Effector CD4-positive, alpha-beta T cell (primary cell): Measurements from ENCODE around the gene INCA1.

ENCODE experiments used
- DNase-seq: peaks from one replicate; pipeline ENCODE4 v3.0.0-alpha.2; 2020

The INCA1 gene

GRCh38 chr17:4947411-4948165, 49.7 kb downstream of the INCA1 start:
- DNase-seq: peak; percentile 53

GRCh38 chr17:4947010-4947410, 50.3 kb downstream of the INCA1 start:
- DNase-seq: no peak

- no peak for DNase-seq
These were observed 50.9 kb downstream of the INCA1 start for GRCh38 chr17:4946312-4946976.

- no peak for DNase-seq
These were observed 51.4 kb downstream of the INCA1 start for GRCh38 chr17:4945944-4946280.

GRCh38 chr17:4945176-4945943, 52.0 kb downstream of the INCA1 start:
- peak; percentile 72 for DNase-seq

- DNase-seq: no peak
These were observed 52.7 kb downstream of the INCA1 start for GRCh38 chr17:4944554-4945175.

GRCh38 chr17:4944163-4944553, 53.2 kb downstream of the INCA1 start:
- DNase-seq: peak; percentile 37

GRCh38 chr17:4942760-4943508, 54.4 kb downstream of the INCA1 start:
- no peak for DNase-seq

- no peak for DNase-seq
These were observed 56.1 kb downstream of the INCA1 start for GRCh38 chr17:4941319-4941610.

- peak; percentile 17 for DNase-seq
These were observed 56.6 kb downstream of the INCA1 start for GRCh38 chr17:4940555-4941318.

GRCh38 chr17:4939796-4940554, 57.3 kb downstream of the INCA1 start, which contains the start of the genes RNF167 and SLC25A11:
Gene RNF167 (plus strand): TSS chr17:4940268. CDS start chr17:4940910, 642 bp downstream.
Gene SLC25A11 (minus strand): TSS chr17:4940046. CDS start chr17:4939910, 136 bp downstream.
- DNase-seq: peak; percentile 95

GRCh38 chr17:4939546-4939795, 57.9 kb downstream of the INCA1 start:
- DNase-seq: no peak

GRCh38 chr17:4938688-4939545, 58.4 kb downstream of the INCA1 start:
- no peak for DNase-seq
